H9 (cell line): ENCODE measurements around the gene BCAS3. TPM values are rescaled to one million over a fixed set of nuclear protein-coding genes. Genes with fewer than 3 reads are reported as not detected.

Experiments
- DNase-seq: peaks from one replicate; pipeline ENCODE4 v3.0.0-alpha.2; 2017
- H2AFZ ChIP-seq: one replicate; pipeline ENCODE4 v1.6.1; 2013; ENCODE audit warnings: mild to moderate bottlenecking, low read length, control low read depth, moderate library complexity
- H2AK5ac ChIP-seq: 2 replicates; pipeline ENCODE4 v1.6.1; 2013; ENCODE audit warnings: low read length, control low read depth, mixed read lengths; ENCODE audit not compliant: insufficient read length
- H2BK120ac ChIP-seq: one replicate; pipeline ENCODE4 v1.6.1; 2013; ENCODE audit warnings: low read depth, mild to moderate bottlenecking, low read length, control low read depth, inconsistent platforms; ENCODE audit not compliant: poor library complexity, severe bottlenecking
- H2BK12ac ChIP-seq: 2 replicates; pipeline ENCODE4 v1.6.1; 2013; ENCODE audit warnings: low read length, control low read depth, mixed read lengths, low read depth; ENCODE audit not compliant: insufficient read length
- H2BK15ac ChIP-seq: 2 replicates; pipeline ENCODE4 v1.6.1; 2013; ENCODE audit warnings: low read depth, low read length, control low read depth
- H2BK20ac ChIP-seq: one replicate; pipeline ENCODE4 v1.6.1; 2013; ENCODE audit warnings: low read depth, mild to moderate bottlenecking, low read length, control low read depth, inconsistent platforms; ENCODE audit not compliant: poor library complexity, severe bottlenecking
- H2BK5ac ChIP-seq: 2 replicates; pipeline ENCODE4 v1.6.1; 2013; ENCODE audit warnings: low read length, control low read depth, mixed read lengths; ENCODE audit not compliant: insufficient read length
- H3K14ac ChIP-seq: 2 replicates; pipeline ENCODE4 v1.6.1; 2013; ENCODE audit warnings: low read length, control low read depth; ENCODE audit not compliant: insufficient read depth
- H3K18ac ChIP-seq: 2 replicates; pipeline ENCODE4 v1.6.1; 2013; ENCODE audit warnings: low read depth, mild to moderate bottlenecking, mixed read lengths, low read length, control low read depth; ENCODE audit not compliant: insufficient read length
- H3K23ac ChIP-seq: 2 replicates; pipeline ENCODE4 v1.6.1; 2013; ENCODE audit warnings: low read length, control low read depth, mixed read lengths, low read depth; ENCODE audit not compliant: insufficient read length
- H3K23me2 ChIP-seq: 2 replicates; pipeline ENCODE4 v1.6.1; 2013; ENCODE audit warnings: low read depth, mild to moderate bottlenecking, mixed read lengths, low read length, control low read depth; ENCODE audit not compliant: insufficient read length, poor library complexity, severe bottlenecking
- H3K27ac ChIP-seq: 2 replicates; pipeline ENCODE4 v1.5.1; 2013; ENCODE audit warnings: low read length, control low read depth, mixed read lengths, low read depth; ENCODE audit not compliant: insufficient read length
- H3K27me3 ChIP-seq: 2 replicates; pipeline ENCODE4 v1.6.1; 2013; ENCODE audit warnings: low read length, control low read depth, inconsistent platforms; ENCODE audit not compliant: insufficient read depth
- H3K4ac ChIP-seq: 2 replicates; pipeline ENCODE4 v1.6.1; 2013; ENCODE audit warnings: low read depth, mild to moderate bottlenecking, control low read depth, inconsistent platforms, low read length, moderate library complexity
- H3K4me1 ChIP-seq: 2 replicates; pipeline ENCODE4 v1.6.1; 2013; ENCODE audit warnings: low read length, control low read depth, inconsistent platforms; ENCODE audit not compliant: insufficient read depth
- H3K4me2 ChIP-seq: 2 replicates; pipeline ENCODE4 v1.6.1; 2013; ENCODE audit warnings: low read length, control low read depth, mixed read lengths; ENCODE audit not compliant: insufficient read length, insufficient read depth
- H3K56ac ChIP-seq: 2 replicates; pipeline ENCODE4 v1.6.1; 2013; ENCODE audit warnings: low read depth, mild to moderate bottlenecking, mixed read lengths, low read length, control low read depth; ENCODE audit not compliant: insufficient read length
- H3K79me1 ChIP-seq: 2 replicates; pipeline ENCODE4 v1.6.1; 2013; ENCODE audit warnings: low read depth, mild to moderate bottlenecking, moderate library complexity, low read length, control low read depth, inconsistent platforms; ENCODE audit not compliant: insufficient read depth, poor library complexity, severe bottlenecking
- H3K79me2 ChIP-seq: 2 replicates; pipeline ENCODE4 v1.6.1; 2013; ENCODE audit warnings: low read length, control low read depth, inconsistent platforms; ENCODE audit not compliant: insufficient read depth
- H3K9ac ChIP-seq: 2 replicates; pipeline ENCODE4 v1.6.1; 2013; ENCODE audit warnings: low read length, control low read depth, mixed read lengths; ENCODE audit not compliant: insufficient read length; ENCODE audit errors: extremely low read depth
- H3K9me3 ChIP-seq: one replicate; pipeline ENCODE4 v1.6.1; 2013; ENCODE audit warnings: low read depth, low read length, inconsistent platforms; ENCODE audit not compliant: control insufficient read depth
- H3T11ph ChIP-seq: one replicate; pipeline ENCODE4 v1.6.1; 2013; ENCODE audit warnings: mild to moderate bottlenecking, low read length, control low read depth, inconsistent platforms
- H4K20me1 ChIP-seq: one replicate; pipeline ENCODE4 v1.6.1; 2013; ENCODE audit not compliant: control insufficient read depth, insufficient read length, insufficient read depth
- H4K5ac ChIP-seq: 2 replicates; pipeline ENCODE4 v1.6.1; 2013; ENCODE audit warnings: low read depth, mild to moderate bottlenecking, mixed read lengths, low read length, control low read depth; ENCODE audit not compliant: insufficient read length
- H4K8ac ChIP-seq: replicated peaks from 2 replicates; pipeline ENCODE4 v1.6.1; 2013; ENCODE audit warnings: low read length, control low read depth, mixed read lengths, low read depth; ENCODE audit not compliant: insufficient read length
- H4K91ac ChIP-seq: 2 replicates; pipeline ENCODE4 v1.6.1; 2013; ENCODE audit warnings: low read depth, mild to moderate bottlenecking, moderate library complexity, mixed read lengths, low read length, control low read depth; ENCODE audit not compliant: insufficient read length
- H3K27ac Mint-ChIP-seq, 3 experiments: 2 replicates in 2 of 3; 3 replicates in 1 of 3; pipeline ENCODE4 v1.8.0; 2020 to 2021; ENCODE audit warnings: mixed read lengths in 3 of 3, mild to moderate bottlenecking in 1 of 3, moderate library complexity in 1 of 3
- H3K27me3 Mint-ChIP-seq: 2 replicates; pipeline ENCODE4 v1.8.0; 2021; ENCODE audit warnings: low read depth, mild to moderate bottlenecking, moderate library complexity, mixed read lengths
- H3K36me3 Mint-ChIP-seq, 3 experiments: 2 replicates in 2 of 3; 3 replicates in 1 of 3; pipeline ENCODE4 v1.8.0; 2020 to 2021; ENCODE audit warnings: low read depth in 3 of 3, mixed read lengths in 3 of 3; ENCODE audit not compliant: insufficient read depth in 1 of 3
- H3K4me1 Mint-ChIP-seq, 2 experiments: 2 replicates each; pipeline ENCODE4 v1.8.0; 2020; ENCODE audit warnings: mixed read lengths in 2 of 2
- H3K4me3 Mint-ChIP-seq, 2 experiments: 2 replicates in 1 of 2; 3 replicates in 1 of 2; pipeline ENCODE4 v1.8.0; 2020 to 2021; ENCODE audit warnings: mild to moderate bottlenecking in 2 of 2, mixed read lengths in 2 of 2, moderate library complexity in 1 of 2
- H3K9me3 Mint-ChIP-seq, 2 experiments: 2 replicates in 1 of 2; 3 replicates in 1 of 2; pipeline ENCODE4 v1.8.0; 2020; ENCODE audit warnings: mild to moderate bottlenecking in 2 of 2, mixed read lengths in 2 of 2, moderate library complexity in 1 of 2
- WGBS: extraction: QIAGEN DNeasy Blood & Tissue Kit; methylation state at CpG from one replicate; pipeline ENCODE4 v1.1.7; 2013; ENCODE audit warnings: missing lambda C conversion rate, low lambda C conversion rate, mixed read lengths; ENCODE audit not compliant: insufficient read length; ENCODE audit errors: extremely low coverage; 5-methylcytosine and 5-hydroxymethylcytosine counted together
- total RNA-seq: library from RNA; stranded (reverse); gene quantifications from 2 replicates; pipeline ENCODE4 v1.2.1, GENCODE V29; 2021
- TF ChIP-seq, protein P1 (sequence below): fragments of 200-600 bp; sonication (generic); conservative IDR thresholded peaks from 3 replicates; pipeline ENCODE4 v1.8.0; 2021; ENCODE audit warnings: antibody characterized with exemption, mild to moderate bottlenecking

Gene BCAS3
- total RNA-seq, 1 experiment from 2014 or later: 22.4 TPM

DNA sequence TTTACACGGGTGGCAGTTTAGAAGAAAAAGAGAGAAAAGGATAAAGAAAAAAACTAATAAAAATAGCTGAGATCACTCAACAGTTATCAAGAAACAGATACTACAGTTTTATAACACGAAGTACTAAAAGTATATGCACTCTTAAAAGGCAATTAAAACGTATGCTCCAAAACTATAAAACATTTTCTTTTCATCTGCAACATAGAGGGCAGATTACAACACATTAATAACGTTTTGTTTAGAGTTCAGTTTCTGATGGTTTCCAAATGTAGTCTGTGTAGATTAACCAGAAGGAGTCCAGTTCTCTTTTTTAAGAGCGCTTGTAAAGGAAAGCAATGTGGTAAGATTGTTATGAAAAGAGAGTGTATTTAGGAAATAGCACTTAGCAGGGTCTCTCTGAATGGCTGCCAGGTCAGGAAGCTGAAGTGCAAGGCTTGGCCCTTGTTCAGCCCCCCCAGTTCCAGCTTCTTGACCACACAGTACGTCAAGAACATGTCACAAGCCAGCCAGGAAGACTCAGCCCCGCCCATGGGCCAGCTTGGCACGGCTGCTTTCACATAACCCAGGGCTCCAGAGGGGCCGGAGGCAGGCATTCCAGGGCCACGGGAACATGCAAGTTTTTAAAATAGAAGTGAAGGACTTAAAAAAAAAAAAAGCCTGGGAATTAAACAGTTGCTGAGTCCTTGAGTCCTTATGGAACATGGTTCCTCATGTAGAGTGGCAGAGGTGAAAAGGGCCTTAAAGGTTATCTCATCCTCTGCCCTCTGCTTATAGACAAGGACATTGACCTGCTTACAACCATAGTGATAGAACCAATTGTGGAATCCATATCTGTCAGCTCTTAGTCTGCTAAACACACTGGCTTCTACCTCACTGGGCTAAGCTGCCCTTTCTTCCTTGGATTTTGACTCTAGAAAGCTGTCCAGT lies 574.6 kb downstream of the BCAS3 start:
- Histone ChIP-seq H3K18ac (no peak overlapping the region), H3K23me2 (no peaks in the 10 kb centered on the region), H2BK120ac (no peak overlapping the region), H3K4me1 (no peaks in the 10 kb centered on the region; the same call in 1 of the 2 replicates), H3T11ph (no peak overlapping the region), H4K20me1 (no peaks in the 10 kb centered on the region), H4K8ac (no peak overlapping the region), H2AFZ (no peak overlapping the region), H3K27ac (no peak overlapping the region), H2BK20ac (no peak overlapping the region), H4K5ac (no peak overlapping the region), H3K23ac (no peak overlapping the region), H3K56ac (no peak overlapping the region), H3K4me2 (no peak overlapping the region), H2BK15ac (no peak overlapping the region), H2BK12ac (no peak overlapping the region), H3K27me3 (no peaks in the 10 kb centered on the region), H2BK5ac (no peak overlapping the region), H3K79me2 (no peaks in the 10 kb centered on the region), H3K79me1 (no peaks in the 10 kb centered on the region), H3K4ac (no peak overlapping the region), H4K91ac (no peak overlapping the region), H3K9me3 (no peaks in the 10 kb centered on the region), H2AK5ac (no peak overlapping the region), H3K14ac (no peak overlapping the region), H3K9ac (no peak overlapping the region)
- no CpG with 5 or more reads among the region's 10 CpGs for WGBS
- no peak overlapping the region for H3K27ac Mint-ChIP-seq
- DNase-seq: no peak
- no peak overlapping the region for H3K4me3 Mint-ChIP-seq
- TF ChIP-seq, protein P1, sequence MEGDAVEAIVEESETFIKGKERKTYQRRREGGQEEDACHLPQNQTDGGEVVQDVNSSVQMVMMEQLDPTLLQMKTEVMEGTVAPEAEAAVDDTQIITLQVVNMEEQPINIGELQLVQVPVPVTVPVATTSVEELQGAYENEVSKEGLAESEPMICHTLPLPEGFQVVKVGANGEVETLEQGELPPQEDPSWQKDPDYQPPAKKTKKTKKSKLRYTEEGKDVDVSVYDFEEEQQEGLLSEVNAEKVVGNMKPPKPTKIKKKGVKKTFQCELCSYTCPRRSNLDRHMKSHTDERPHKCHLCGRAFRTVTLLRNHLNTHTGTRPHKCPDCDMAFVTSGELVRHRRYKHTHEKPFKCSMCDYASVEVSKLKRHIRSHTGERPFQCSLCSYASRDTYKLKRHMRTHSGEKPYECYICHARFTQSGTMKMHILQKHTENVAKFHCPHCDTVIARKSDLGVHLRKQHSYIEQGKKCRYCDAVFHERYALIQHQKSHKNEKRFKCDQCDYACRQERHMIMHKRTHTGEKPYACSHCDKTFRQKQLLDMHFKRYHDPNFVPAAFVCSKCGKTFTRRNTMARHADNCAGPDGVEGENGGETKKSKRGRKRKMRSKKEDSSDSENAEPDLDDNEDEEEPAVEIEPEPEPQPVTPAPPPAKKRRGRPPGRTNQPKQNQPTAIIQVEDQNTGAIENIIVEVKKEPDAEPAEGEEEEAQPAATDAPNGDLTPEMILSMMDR: no peak
- H3K9me3 Mint-ChIP-seq: no peaks in the 10 kb centered on the region
- no peaks in the 10 kb centered on the region for H3K36me3 Mint-ChIP-seq
- H3K27me3 Mint-ChIP-seq: no peaks in the 10 kb centered on the region
- H3K4me1 Mint-ChIP-seq: peaks cover 20 to 21% of the 10 kb centered on the region in 2 experiments
